Neural crest cell (in vitro differentiated cells): Measurements from ENCODE around the gene SPINK14. TPM values are rescaled to one million over a fixed set of nuclear protein-coding genes. Genes with fewer than 3 reads are reported as not detected.

Source experiments
- DNase-seq: peaks from one replicate; pipeline ENCODE4 v3.0.0; 2021; ENCODE audit warnings: low read depth, mixed read lengths, low spot score
- H3K27ac Mint-ChIP-seq: one replicate; pipeline ENCODE4 v1.8.0; 2021; ENCODE audit warnings: mild to moderate bottlenecking, mixed read lengths; ENCODE audit not compliant: unreplicated experiment
- H3K27me3 Mint-ChIP-seq: 2 replicates; pipeline ENCODE4 v1.8.0; 2021; ENCODE audit warnings: low read depth, mild to moderate bottlenecking, mixed read lengths
- H3K36me3 Mint-ChIP-seq: 2 replicates; pipeline ENCODE4 v1.8.0; 2021; ENCODE audit warnings: low read depth, mild to moderate bottlenecking, mixed read lengths
- H3K4me1 Mint-ChIP-seq: 2 replicates; pipeline ENCODE4 v1.8.0; 2021; ENCODE audit warnings: mixed read lengths
- H3K4me3 Mint-ChIP-seq: one replicate; pipeline ENCODE4 v1.8.0; 2021; ENCODE audit warnings: mild to moderate bottlenecking, mixed read lengths
- H3K9me3 Mint-ChIP-seq: 2 replicates; pipeline ENCODE4 v1.8.0; 2021; ENCODE audit warnings: mixed read lengths
- total RNA-seq: library from RNA; stranded (reverse); gene quantifications from 2 replicates; pipeline ENCODE4 v1.2.1, GENCODE V29; 2021
- TF ChIP-seq, protein P1 (sequence below): fragments of 200-600 bp; sonication (generic); conservative IDR thresholded peaks from 2 replicates; pipeline ENCODE4 v1.5.0; 2021; ENCODE audit warnings: antibody characterized with exemption, mild to moderate bottlenecking

SPINK14 gene
- total RNA-seq, 1 donor from 2014 or later = not detected

DNA sequence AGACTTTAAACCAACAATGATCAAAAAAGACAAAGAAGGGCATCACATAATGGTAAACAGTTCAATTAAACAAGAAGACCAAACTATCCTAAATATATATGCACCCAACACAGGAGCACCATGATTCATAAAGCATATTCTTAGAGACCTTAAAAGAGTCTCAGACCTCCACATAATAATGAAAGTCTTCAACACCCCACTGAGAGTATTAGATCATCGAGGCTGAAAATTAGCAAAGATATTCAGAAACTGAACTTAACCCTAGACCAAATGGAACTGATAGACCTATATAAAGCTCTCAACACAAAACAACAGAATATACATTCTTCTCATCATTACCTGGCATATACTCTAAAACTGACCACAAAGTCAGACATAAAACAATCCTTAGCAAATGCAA is 11.7 kb upstream of the SPINK14 start:
- Mint-ChIP-seq H3K36me3 (no peaks in the 10 kb centered on the region), H3K27ac (no peak overlapping the region), H3K27me3 (no peaks in the 10 kb centered on the region), H3K9me3 (peaks cover 7% of the 10 kb centered on the region), H3K4me3 (no peak overlapping the region), H3K4me1 (no peaks in the 10 kb centered on the region)
- TF ChIP-seq, protein P1, sequence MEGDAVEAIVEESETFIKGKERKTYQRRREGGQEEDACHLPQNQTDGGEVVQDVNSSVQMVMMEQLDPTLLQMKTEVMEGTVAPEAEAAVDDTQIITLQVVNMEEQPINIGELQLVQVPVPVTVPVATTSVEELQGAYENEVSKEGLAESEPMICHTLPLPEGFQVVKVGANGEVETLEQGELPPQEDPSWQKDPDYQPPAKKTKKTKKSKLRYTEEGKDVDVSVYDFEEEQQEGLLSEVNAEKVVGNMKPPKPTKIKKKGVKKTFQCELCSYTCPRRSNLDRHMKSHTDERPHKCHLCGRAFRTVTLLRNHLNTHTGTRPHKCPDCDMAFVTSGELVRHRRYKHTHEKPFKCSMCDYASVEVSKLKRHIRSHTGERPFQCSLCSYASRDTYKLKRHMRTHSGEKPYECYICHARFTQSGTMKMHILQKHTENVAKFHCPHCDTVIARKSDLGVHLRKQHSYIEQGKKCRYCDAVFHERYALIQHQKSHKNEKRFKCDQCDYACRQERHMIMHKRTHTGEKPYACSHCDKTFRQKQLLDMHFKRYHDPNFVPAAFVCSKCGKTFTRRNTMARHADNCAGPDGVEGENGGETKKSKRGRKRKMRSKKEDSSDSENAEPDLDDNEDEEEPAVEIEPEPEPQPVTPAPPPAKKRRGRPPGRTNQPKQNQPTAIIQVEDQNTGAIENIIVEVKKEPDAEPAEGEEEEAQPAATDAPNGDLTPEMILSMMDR = no peak
- DNase-seq = no peak

DNA sequence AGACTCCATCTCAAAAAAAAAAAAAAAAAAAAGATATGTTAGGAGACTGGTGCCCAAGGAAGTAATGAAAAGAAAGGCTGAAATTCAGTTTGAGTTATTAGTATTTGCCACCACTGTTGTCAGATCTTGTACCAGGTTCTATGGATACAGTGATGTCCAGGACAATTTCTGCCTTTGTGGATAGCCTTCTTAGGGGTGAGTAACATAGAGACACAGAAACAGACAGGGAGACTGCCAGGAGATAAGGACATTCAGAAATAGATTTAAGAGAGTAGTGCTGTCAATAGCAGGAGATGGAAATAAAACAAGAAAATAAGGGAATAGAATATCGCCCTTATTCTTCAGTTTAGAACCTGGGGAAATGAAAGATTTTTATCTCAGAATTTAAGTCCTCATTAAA is 6.3 kb upstream of the SPINK14 start:
- no peak overlapping the region for H3K27ac Mint-ChIP-seq
- H3K9me3 Mint-ChIP-seq = no peaks in the 10 kb centered on the region
- no peaks in the 10 kb centered on the region for H3K27me3 Mint-ChIP-seq
- TF ChIP-seq, protein P1 = no peak
- no peak for DNase-seq
- H3K36me3 Mint-ChIP-seq = no peaks in the 10 kb centered on the region
- no peak overlapping the region for H3K4me3 Mint-ChIP-seq
- H3K4me1 Mint-ChIP-seq = no peaks in the 10 kb centered on the region

DNA sequence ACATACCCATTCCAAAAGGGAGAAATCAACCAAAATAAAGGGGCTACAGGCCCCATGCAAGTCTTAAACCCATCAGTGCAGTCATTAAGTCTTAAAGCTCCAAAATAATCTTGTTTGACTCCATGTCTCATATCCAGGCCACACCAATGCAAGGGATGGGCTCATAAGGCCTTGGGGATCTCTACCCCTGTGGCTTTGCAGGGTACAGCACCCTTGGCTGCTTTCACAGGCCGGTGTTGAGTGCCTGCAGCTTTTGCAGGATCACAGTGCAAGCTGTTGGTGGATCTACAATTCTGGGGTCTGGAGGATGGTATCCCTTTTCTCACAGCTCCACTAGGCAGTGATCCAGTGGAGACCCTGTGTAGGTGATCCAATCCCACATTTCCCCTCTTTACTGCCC is 5.0 kb upstream of the SPINK14 start:
- DNase-seq = no peak
- Mint-ChIP-seq H3K9me3 (no peaks in the 10 kb centered on the region), H3K27me3 (no peaks in the 10 kb centered on the region), H3K27ac (no peak overlapping the region), H3K36me3 (no peaks in the 10 kb centered on the region), H3K4me3 (no peak overlapping the region), H3K4me1 (no peaks in the 10 kb centered on the region)
- TF ChIP-seq, protein P1 = no peak

DNA sequence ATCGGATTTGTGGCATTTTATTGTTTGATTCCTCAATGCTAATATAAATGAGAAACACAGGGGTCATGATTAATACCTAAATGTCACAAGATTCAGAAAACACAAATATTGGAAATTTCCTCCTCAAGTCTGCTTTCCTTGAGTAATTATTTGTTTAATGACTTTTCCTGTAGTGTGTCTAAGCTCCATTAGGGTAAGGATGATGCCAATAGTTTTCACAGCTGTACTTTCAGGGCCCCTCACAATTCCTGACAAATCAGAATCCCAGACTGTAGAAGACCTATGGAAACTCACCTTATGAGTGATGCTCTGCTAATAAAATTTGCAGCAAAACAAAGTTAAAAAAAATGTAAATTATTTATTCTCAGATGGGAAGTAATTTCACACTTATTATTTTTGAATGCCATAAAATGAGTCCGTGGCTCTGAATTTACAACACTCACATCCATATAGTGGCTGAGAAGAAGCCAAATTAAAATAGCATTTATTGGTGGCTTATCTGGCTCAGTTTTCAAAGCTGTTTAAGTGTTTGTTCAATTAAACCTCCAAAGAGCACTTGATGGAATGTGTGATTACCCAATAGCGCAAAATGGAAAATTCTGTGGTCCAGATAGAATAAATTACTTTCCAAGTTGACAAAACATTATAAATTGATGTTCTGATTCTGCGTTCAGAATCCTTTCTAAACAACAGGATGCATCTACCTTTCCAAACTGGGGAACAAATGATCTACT is 1.6 kb upstream of the SPINK14 start:
- H3K4me1 Mint-ChIP-seq = no peaks in the 10 kb centered on the region
- no peaks in the 10 kb centered on the region for H3K9me3 Mint-ChIP-seq
- no peak for DNase-seq
- H3K27me3 Mint-ChIP-seq = no peaks in the 10 kb centered on the region
- no peak overlapping the region for H3K27ac Mint-ChIP-seq
- no peak overlapping the region for H3K4me3 Mint-ChIP-seq
- H3K36me3 Mint-ChIP-seq = no peaks in the 10 kb centered on the region
- TF ChIP-seq, protein P1 = no peak

DNA sequence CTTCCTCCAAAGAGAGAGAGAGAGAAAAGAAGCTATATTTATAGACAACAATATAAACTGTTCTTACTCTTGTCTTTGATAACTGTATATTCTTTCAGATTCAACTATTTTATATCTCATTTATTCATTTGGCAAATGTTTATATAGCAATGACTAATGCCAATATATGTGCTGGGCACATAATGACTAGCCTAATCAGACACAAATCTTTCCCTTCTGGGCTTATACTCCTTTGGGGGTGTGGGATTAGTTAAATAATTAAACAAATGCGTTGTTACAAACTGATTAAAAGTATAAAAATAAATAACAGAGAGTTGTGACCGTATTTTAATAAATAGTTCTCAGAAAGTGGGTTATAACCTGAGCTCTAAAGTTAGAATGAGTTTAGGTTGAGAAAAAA is 4.0 kb downstream of the SPINK14 start:
- Mint-ChIP-seq H3K9me3 (no peaks in the 10 kb centered on the region), H3K27me3 (peaks cover 26% of the 10 kb centered on the region), H3K4me1 (no peaks in the 10 kb centered on the region), H3K27ac (no peak overlapping the region), H3K4me3 (no peak overlapping the region), H3K36me3 (no peaks in the 10 kb centered on the region)
- TF ChIP-seq, protein P1 = no peak
- no peak for DNase-seq
